Transverse colon (tissue), 4 donors: ENCODE results near the gene ORMDL2. TPM values are rescaled to one million over a fixed set of nuclear protein-coding genes. Genes with fewer than 3 reads are reported as not detected.

Experiments used
- DNase-seq: peaks from one replicate; pipeline ENCODE4 v3.0.0-alpha.2; 2019
- H3K27ac ChIP-seq, 4 donors: fragments of 200-600 bp; sonication (generic); 2 replicates each; pipeline ENCODE4 v1.5.1; 2016 to 2018; ENCODE audit warnings: inconsistent platforms in 4 of 4
- H3K27me3 ChIP-seq: fragments of 200-600 bp; sonication (generic); 2 replicates; pipeline ENCODE4 v1.5.1; 2017; ENCODE audit warnings: inconsistent platforms
- H3K36me3 ChIP-seq, 4 donors: fragments of 200-600 bp; sonication (generic); 2 replicates each; pipeline ENCODE4 v1.5.1; 2017 to 2019; ENCODE audit warnings: inconsistent platforms in 4 of 4
- H3K4me1 ChIP-seq, 4 donors: fragments of 200-600 bp; sonication (generic); 2 replicates each; pipeline ENCODE4 v1.5.1; 2017 to 2020; ENCODE audit warnings: inconsistent platforms in 4 of 4
- H3K4me3 ChIP-seq, 4 donors: fragments of 200-600 bp; sonication (generic); 1 replicate in 1 of 4; 2 replicates in 3 of 4; pipeline versions ENCODE4 v1.5.1 to v1.6.1; 2017 to 2019; ENCODE audit warnings: inconsistent platforms in 4 of 4
- H3K9me3 ChIP-seq, 2 donors: fragments of 200-600 bp; sonication (generic); 2 replicates each; pipeline ENCODE4 v1.5.1; 2017 to 2019; ENCODE audit warnings: inconsistent platforms in 2 of 2
- CTCF ChIP-seq, 5 experiments: fragments of 200-600 bp in 3 of 5; fragments of 450-650 bp in 2 of 5; sonication (generic) in 3 of 5; IDR thresholded peaks; 1 replicate in 2 of 5; 2 replicates in 3 of 5; pipeline ENCODE4 v1.5.1; 2016 to 2017; ENCODE audit warnings: antibody characterized with exemption in 5 of 5, inconsistent platforms in 3 of 5, mild to moderate bottlenecking in 2 of 5, moderate library complexity in 1 of 5
- EP300 ChIP-seq: sonication (generic); formaldehyde crosslinking; IDR thresholded peaks from one replicate; pipeline ENCODE4 v1.6.1; 2017; ENCODE audit warnings: antibody characterized with exemption, low read depth
- POLR2A ChIP-seq: fragments of 450-650 bp; IDR thresholded peaks from one replicate; pipeline ENCODE4 v1.6.1; 2016; ENCODE audit warnings: antibody characterized with exemption, mild to moderate bottlenecking, moderate library complexity
- POLR2AphosphoS5 ChIP-seq, 3 donors: sonication (generic); formaldehyde crosslinking; IDR thresholded peaks; one replicate each; pipeline ENCODE4 v1.6.1; 2016; ENCODE audit warnings: antibody characterized with exemption in 3 of 3
- WGBS, 2 donors: methylation state at CpG; one replicate each; pipeline ENCODE4 v1.1.5; 2018; ENCODE audit warnings: low coverage in 1 of 2; 5-methylcytosine and 5-hydroxymethylcytosine counted together
- in situ Hi-C, 4 donors: fragments of 200-750 bp; cut with MboI; loops; one replicate each; pipeline versions ENCODE4 v1.15.0 to v1.15.1; 2017; ENCODE audit warnings: low sequenced_read_pairs in 3 of 4, low pct_ligation_motif_present in 1 of 4, low pct_unique_long_range_greater_than_20kb in 1 of 4
- intact Hi-C: fragments of 100-400 bp; cut with DNase I; formaldehyde crosslinking; loops from one replicate; pipeline ENCODE4 v1.15.1; 2023; ENCODE audit warnings: low total_unique reads
- total RNA-seq, 4 donors: library from RNA; depleted of rRNA; stranded (reverse); fragments of >200 nt; gene quantifications; one replicate each; pipeline ENCODE4 v1.1.0, GENCODE V29; 2016

ORMDL2 gene
- total RNA-seq, 4 donors from 2014 or later, result 3.7 to 40.3 (median 21.7) TPM

GRCh38 chr12:55823419-55823818 lies 5.6 kb downstream of the ORMDL2 start:
- TF ChIP-seq CTCF (IDR thresholded peaks at IDR 0.05) (no peak), POLR2AphosphoS5 (IDR thresholded peaks at IDR 0.05) (no peak), EP300 (no peak), POLR2A (no peak)
- H3K4me1 ChIP-seq, result peaks cover 0 to 54% (median 33%) of the 10 kb centered on the region in 4 donors
- WGBS, 2 donors, result 62 to 72% methylated on average over 4 of the region's 4 CpGs
- H3K27ac ChIP-seq, result no peak overlapping the region
- H3K36me3 ChIP-seq, result peaks cover 0 to 33% (median 13%) of the 10 kb centered on the region in 4 donors
- no peaks in the 10 kb centered on the region for H3K27me3 ChIP-seq
- in situ Hi-C loops (loop anchor here in 1 of 4 donors (25.0 kb wide), 1 partner anchor 114 kb away; the partner anchor contains the start of genes DGKA and PYM1), intact Hi-C loops (loop anchor here (10.0 kb wide), 1 partner anchor 79 kb away; the partner anchor contains the start of gene GDF11)
- no peak for DNase-seq
- H3K4me3 ChIP-seq, result no peak overlapping the region
- no peaks in the 10 kb centered on the region for H3K9me3 ChIP-seq

GRCh38 chr12:55824726-55825125 lies 6.9 kb downstream of the ORMDL2 start:
- peaks cover 0 to 47% (median 29%) of the 10 kb centered on the region in 4 donors for H3K4me1 ChIP-seq
- 81 to 85% methylated on average over 4 to 5 of the region's 5 CpGs for WGBS, 2 donors

GRCh38 chr12:55827806-55828205 lies 10.0 kb downstream of the ORMDL2 start:
- no peak overlapping the region for H3K4me3 ChIP-seq
- WGBS, 2 donors, result 88% methylated on average over 15 of the region's 15 CpGs; no CpG with 5 or more reads in 1 of the 2 donors
- H3K36me3 ChIP-seq, result peaks cover 0 to 3% (median 0%) of the 10 kb centered on the region in 4 donors
- intact Hi-C loops, result loop anchor here (10.0 kb wide), 1 partner anchor 83 kb away; the partner anchor contains the start of gene GDF11
- peak overlapping the region in 1 of 4 donors; percentile 97 for H3K27ac ChIP-seq
- DNase-seq, result no peak
- H3K27me3 ChIP-seq, result no peaks in the 10 kb centered on the region
- H3K9me3 ChIP-seq, result no peaks in the 10 kb centered on the region
- no peak for TF ChIP-seq CTCF (IDR thresholded peaks at IDR 0.05)
- TF ChIP-seq POLR2A, result no peak
- no peak for TF ChIP-seq EP300
- no peak for TF ChIP-seq POLR2AphosphoS5 (IDR thresholded peaks at IDR 0.05)
- in situ Hi-C loops, result no loop called here
- H3K4me1 ChIP-seq, result peaks cover 6 to 63% (median 38%) of the 10 kb centered on the region in 4 donors

More at GRCh38 chr12:55824726-55825125, 6.9 kb downstream of the ORMDL2 start:
- in situ Hi-C loops (loop anchor here in 1 of 4 donors (25.0 kb wide), 1 partner anchor 113 kb away; the partner anchor contains the start of genes DGKA and PYM1), intact Hi-C loops (loop anchor here (10.0 kb wide), 1 partner anchor 80 kb away; the partner anchor contains the start of gene GDF11)
- TF ChIP-seq EP300, result no peak
- no peak for TF ChIP-seq CTCF (IDR thresholded peaks at IDR 0.05)
- no peak for TF ChIP-seq POLR2A
- no peak for TF ChIP-seq POLR2AphosphoS5 (IDR thresholded peaks at IDR 0.05)
- no peak overlapping the region for H3K4me3 ChIP-seq
- H3K27me3 ChIP-seq, result no peaks in the 10 kb centered on the region
- no peaks in the 10 kb centered on the region for H3K9me3 ChIP-seq
- peaks cover 0 to 33% (median 13%) of the 10 kb centered on the region in 4 donors for H3K36me3 ChIP-seq
- peak overlapping the region in 1 of 4 donors; percentile 24 for H3K27ac ChIP-seq
- no peak for DNase-seq

GRCh38 chr12:55828357-55828756 lies 10.5 kb downstream of the ORMDL2 start:
- Histone ChIP-seq H3K27ac (peak overlapping the region; percentile 95 to 97 (median 96)), H3K9me3 (no peaks in the 10 kb centered on the region), H3K36me3 (no peaks in the 10 kb centered on the region), H3K4me1 (peaks cover 6 to 63% (median 38%) of the 10 kb centered on the region in 4 donors), H3K27me3 (no peaks in the 10 kb centered on the region), H3K4me3 (peak overlapping the region in 1 of 4 donors; percentile 79)
- WGBS, 2 donors, result 92% methylated on average over 5 of the region's 5 CpGs; no CpG with 5 or more reads in 1 of the 2 donors
- no peak for DNase-seq
- no peak for TF ChIP-seq CTCF (IDR thresholded peaks at IDR 0.05)
- TF ChIP-seq POLR2A, result no peak
- TF ChIP-seq POLR2AphosphoS5 (IDR thresholded peaks at IDR 0.05), result no peak
- no peak for TF ChIP-seq EP300
- intact Hi-C loops, result loop anchor here (10.0 kb wide), 1 partner anchor 84 kb away; the partner anchor contains the start of gene GDF11
- in situ Hi-C loops, result no loop called here
